HCT116 (cell line): ENCODE measurements around the gene TNS2. TPM values are rescaled to one million over a fixed set of nuclear protein-coding genes. Genes with fewer than 3 reads are reported as not detected.

Experiments used
- ATAC-seq: fragments of 200-7000 bp; cut with Tn5 transposase; 2 replicates; pipeline ENCODE4 v1.9.1; 2020; ENCODE audit warnings: mild to moderate bottlenecking, moderate library complexity
- BruUV-seq: library from RNA; stranded (reverse); fragments of 400-500 nt; replicated peaks from 2 replicates; lab custom pipeline; 2021; lab: Mats Ljungman, UMichigan
- CTCF ChIA-PET: fragments of 300-600 bp; sonication (Branson Sonifier 250); formaldehyde crosslinking; loops from one replicate; lab custom pipeline; 2021; ENCODE audit warnings: antibody characterized with exemption; lab: Charles Lee
- POLR2A ChIA-PET: fragments of 300-600, 350-600 bp; sonication (Branson Sonifier 250); formaldehyde crosslinking; loops from one replicate; lab custom pipeline; 2021; ENCODE audit warnings: antibody characterized with exemption; lab: Charles Lee
- RAD21 ChIA-PET, 2 experiments: fragments of 300-600 bp; sonication (Branson Sonifier 250); formaldehyde crosslinking; loops; one replicate each; lab custom pipeline; 2023; ENCODE audit warnings: low total read pairs in 2 of 2; ENCODE audit not compliant: uncharacterized antibody in 2 of 2, unreplicated experiment in 2 of 2, low non-redundant PET in 1 of 2; lab: Charles Lee
- DNase-seq: peaks from one replicate; pipeline ENCODE4 v3.0.0-alpha.2; 2010; ENCODE audit warnings: low read depth, low spot score
- H2AFZ ChIP-seq: fragments of 200-600 bp; shearing (Covaris generic), sonication (generic); 2 replicates; pipeline ENCODE4 v1.6.1; 2017; ENCODE audit warnings: low read depth, mixed run types, mixed read lengths, antibody characterized with exemption, low read length; ENCODE audit not compliant: poor library complexity, severe bottlenecking
- H3K27ac ChIP-seq: 2 replicates; pipeline ENCODE4 v1.5.1; 2012; ENCODE audit warnings: low read depth, low read length
- H3K27me3 ChIP-seq: fragments of 200-600 bp; sonication (generic); 2 replicates; pipeline ENCODE4 v1.6.1; 2016; ENCODE audit warnings: mixed run types, low read length, mixed read lengths; ENCODE audit not compliant: insufficient read depth
- H3K36me3 ChIP-seq, 2 experiments: fragments of 200-500 bp in 1 of 2; fragments of 200-600 bp in 1 of 2; sonication (Bioruptor generic) in 1 of 2; sonication (generic) in 1 of 2; 2 replicates each; pipeline versions ENCODE4 v1.5.1 to v1.6.1; 2014 to 2016; ENCODE audit warnings: low read length in 2 of 2, inconsistent platforms in 1 of 2, mixed read lengths in 1 of 2, mixed run types in 1 of 2; ENCODE audit not compliant: insufficient read depth in 2 of 2, control insufficient read depth in 1 of 2
- H3K4me1 ChIP-seq, 2 experiments: fragments of 200-600 bp in 1 of 2; sonication (generic) in 1 of 2; 2 replicates each; pipeline versions ENCODE4 v1.5.1 to v1.6.1; 2012 to 2017; ENCODE audit warnings: low read length in 2 of 2, inconsistent platforms in 1 of 2, mild to moderate bottlenecking in 1 of 2, mixed read lengths in 1 of 2, mixed run types in 1 of 2, moderate library complexity in 1 of 2; ENCODE audit not compliant: insufficient read depth in 2 of 2, control insufficient read depth in 1 of 2
- H3K4me2 ChIP-seq: fragments of 200-600 bp; sonication (generic); 2 replicates; pipeline ENCODE4 v1.6.1; 2017; ENCODE audit warnings: mixed run types, low read length, mixed read lengths
- H3K4me3 ChIP-seq, 2 experiments: fragments of 200-600 bp in 1 of 2; sonication (generic) in 1 of 2; replicated peaks in 1 of 2; 2 replicates each; pipeline ENCODE4 v1.5.1; 2011 to 2016; ENCODE audit warnings: low read length in 2 of 2, control low read depth in 1 of 2, low read depth in 1 of 2, mild to moderate bottlenecking in 1 of 2, mixed read lengths in 1 of 2, mixed run types in 1 of 2
- H3K79me2 ChIP-seq: fragments of 200-600 bp; sonication (generic); 2 replicates; pipeline ENCODE4 v1.6.1; 2017; ENCODE audit warnings: mild to moderate bottlenecking, mixed run types, low read length, moderate library complexity, mixed read lengths; ENCODE audit not compliant: insufficient read depth
- H3K9ac ChIP-seq: fragments of 200-600 bp; sonication (generic); 2 replicates; pipeline ENCODE4 v1.6.1; 2016; ENCODE audit warnings: low read length, mixed read lengths
- H3K9me2 ChIP-seq: fragments of 200-600 bp; sonication (generic), shearing (Covaris generic); 2 replicates; pipeline ENCODE4 v1.6.1; 2017; ENCODE audit warnings: mixed run types, mild to moderate bottlenecking, moderate library complexity; ENCODE audit not compliant: insufficient read depth
- H3K9me3 ChIP-seq, 2 experiments: fragments of 200-500 bp in 1 of 2; fragments of 200-600 bp in 1 of 2; sonication (Bioruptor generic) in 1 of 2; sonication (generic) in 1 of 2; 2 replicates each; pipeline ENCODE4 v1.6.1; 2014 to 2017; ENCODE audit warnings: low read length in 2 of 2, mixed read lengths in 2 of 2, inconsistent platforms in 1 of 2, low read depth in 1 of 2, mild to moderate bottlenecking in 1 of 2, mixed run types in 1 of 2, moderate library complexity in 1 of 2; ENCODE audit not compliant: control insufficient read depth in 1 of 2, insufficient read depth in 1 of 2
- H4K20me1 ChIP-seq: fragments of 200-600 bp; sonication (generic), shearing (Covaris generic); 2 replicates; pipeline ENCODE4 v1.6.1; 2017; ENCODE audit warnings: mixed run types, mild to moderate bottlenecking, moderate library complexity; ENCODE audit not compliant: insufficient read depth
- CBX3 ChIP-seq: IDR thresholded peaks from 2 replicates; pipeline ENCODE4 v1.6.1; 2012; ENCODE audit warnings: low read depth
- EZH2 ChIP-seq: fragments of 200-600 bp; sonication (generic); IDR thresholded peaks from 2 replicates; pipeline ENCODE4 v1.6.1; 2017; ENCODE audit warnings: antibody characterized with exemption, mixed run types
- JUND ChIP-seq: IDR thresholded peaks from 2 replicates; pipeline ENCODE4 v1.6.1; 2012
- POLR2A ChIP-seq: IDR thresholded peaks from 2 replicates; pipeline ENCODE4 v1.7.0; 2011; ENCODE audit warnings: borderline replicate concordance; ENCODE audit not compliant: insufficient read depth, insufficient read length; ENCODE audit errors: extremely low read depth
- RAD21 ChIP-seq: IDR thresholded peaks from 2 replicates; pipeline ENCODE4 v1.6.1; 2012; ENCODE audit warnings: low read depth, mild to moderate bottlenecking
- SRF ChIP-seq: IDR thresholded peaks from 2 replicates; pipeline ENCODE4 v1.6.1; 2012; ENCODE audit warnings: low read depth
- TCF7L2 ChIP-seq: IDR thresholded peaks from 2 replicates; pipeline ENCODE4 v1.7.0; 2011; ENCODE audit warnings: borderline replicate concordance, inconsistent platforms; ENCODE audit not compliant: insufficient read depth, insufficient read length; ENCODE audit errors: extremely low read depth
- YY1 ChIP-seq: IDR thresholded peaks from 2 replicates; pipeline ENCODE4 v1.6.1; 2011; ENCODE audit warnings: low read length, low read depth, moderate library complexity, mild to moderate bottlenecking; ENCODE audit not compliant: insufficient replicate concordance; ENCODE audit errors: extremely low read depth
- ZNF274 ChIP-seq: fragments of 200-500 bp; sonication (Bioruptor generic); IDR thresholded peaks from 2 replicates; pipeline ENCODE4 v1.6.1; 2014; ENCODE audit warnings: mild to moderate bottlenecking, low read depth, low read length, inconsistent platforms
- intact Hi-C: fragments of 100-400 bp; cut with micrococcal nuclease; formaldehyde crosslinking; loops from 2 replicates; pipeline ENCODE4 v1.10.0; 2022
- total RNA-seq: library from RNA; stranded (reverse); gene quantifications from one replicate; pipeline ENCODE4 v1.2.1, GENCODE V29; 2021; ENCODE audit not compliant: unreplicated experiment
- TF ChIP-seq, protein P1 (sequence below), 3 experiments: fragments of 200-600 bp in 1 of 3; sonication (generic) in 1 of 3; IDR thresholded peaks in 2 of 3; conservative IDR thresholded peaks in 1 of 3; 2 replicates each; pipeline ENCODE4 v1.5.1; 2012 to 2017; ENCODE audit warnings: low read depth in 2 of 3, low read length in 2 of 3, antibody characterized with exemption in 1 of 3, borderline replicate concordance in 1 of 3, control low read depth in 1 of 3, mild to moderate bottlenecking in 1 of 3, mixed read lengths in 1 of 3, mixed run types in 1 of 3, moderate library complexity in 1 of 3; ENCODE audit not compliant: insufficient read depth in 1 of 3
- TF ChIP-seq, protein P2 (sequence below): IDR thresholded peaks from 2 replicates; pipeline ENCODE4 v1.6.1; 2012
- TF ChIP-seq, protein P3 (sequence below): IDR thresholded peaks from 2 replicates; pipeline ENCODE4 v1.6.1; 2012

Gene TNS2
- total RNA-seq, 1 experiment from 2014 or later: 25.7 TPM

DNA sequence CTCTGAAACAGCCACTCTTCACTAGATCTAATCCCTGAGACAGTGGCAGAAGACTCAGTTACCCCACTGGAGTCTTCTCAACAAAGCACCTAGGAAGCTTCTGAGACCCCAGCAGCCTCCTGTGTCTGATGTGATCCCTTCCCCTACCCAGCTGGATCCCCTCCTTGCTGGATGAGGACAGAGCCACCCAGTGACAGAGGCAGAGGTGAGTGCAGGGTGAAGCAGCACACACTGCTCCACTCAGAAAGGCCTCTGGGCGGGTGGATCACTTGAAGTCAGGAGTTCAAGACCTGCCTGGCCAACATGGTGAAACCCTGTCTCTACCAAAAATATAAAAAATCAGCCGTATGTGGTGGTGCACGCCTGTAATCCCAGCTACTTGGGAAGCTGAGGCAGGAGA, 26.6 kb downstream of the TNS2 start:
- Histone ChIP-seq H3K27me3 (no peaks in the 10 kb centered on the region), H3K4me1 (peaks cover 16 to 45% of the 10 kb centered on the region in 2 experiments), H3K4me3 (no peak overlapping the region), H3K9me3 (no peaks in the 10 kb centered on the region), H4K20me1 (no peaks in the 10 kb centered on the region), H3K36me3 (peaks cover 9 to 36% of the 10 kb centered on the region in 2 experiments; a peak in 2 of 4 replicates), H3K27ac (no peak overlapping the region), H3K4me2 (no peak overlapping the region), H3K79me2 (peaks cover 21% of the 10 kb centered on the region; the same call in 1 of the 2 replicates), H3K9me2 (no peaks in the 10 kb centered on the region), H3K9ac (no peak overlapping the region), H2AFZ (no peak overlapping the region)
- intact Hi-C loops: no loop called here
- ChIA-PET RAD21 (no interaction called here), POLR2A (interaction anchor here (0.6 kb wide), 1 partner anchor 41 kb away, joined by 3 read pairs; no protein-coding TSS in a partner anchor), CTCF (interaction anchor here (1.3 kb wide), 1 partner anchor 23 kb away, joined by 3 read pairs; no protein-coding TSS in a partner anchor)
- DNase-seq: no peak
- ATAC-seq: no peak
- no TSS peak for BruUV-seq
- TF ChIP-seq, protein P1, sequence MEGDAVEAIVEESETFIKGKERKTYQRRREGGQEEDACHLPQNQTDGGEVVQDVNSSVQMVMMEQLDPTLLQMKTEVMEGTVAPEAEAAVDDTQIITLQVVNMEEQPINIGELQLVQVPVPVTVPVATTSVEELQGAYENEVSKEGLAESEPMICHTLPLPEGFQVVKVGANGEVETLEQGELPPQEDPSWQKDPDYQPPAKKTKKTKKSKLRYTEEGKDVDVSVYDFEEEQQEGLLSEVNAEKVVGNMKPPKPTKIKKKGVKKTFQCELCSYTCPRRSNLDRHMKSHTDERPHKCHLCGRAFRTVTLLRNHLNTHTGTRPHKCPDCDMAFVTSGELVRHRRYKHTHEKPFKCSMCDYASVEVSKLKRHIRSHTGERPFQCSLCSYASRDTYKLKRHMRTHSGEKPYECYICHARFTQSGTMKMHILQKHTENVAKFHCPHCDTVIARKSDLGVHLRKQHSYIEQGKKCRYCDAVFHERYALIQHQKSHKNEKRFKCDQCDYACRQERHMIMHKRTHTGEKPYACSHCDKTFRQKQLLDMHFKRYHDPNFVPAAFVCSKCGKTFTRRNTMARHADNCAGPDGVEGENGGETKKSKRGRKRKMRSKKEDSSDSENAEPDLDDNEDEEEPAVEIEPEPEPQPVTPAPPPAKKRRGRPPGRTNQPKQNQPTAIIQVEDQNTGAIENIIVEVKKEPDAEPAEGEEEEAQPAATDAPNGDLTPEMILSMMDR (IDR thresholded peaks at IDR 0.05 in 2 of 3, conservative IDR thresholded peaks at IDR 0.05 in 1 of 3; ENCODE audit: borderline replicate concordance in 1 of 3, insufficient read depth in 1 of 3, low read depth in 2 of 3, low read length in 2 of 3): no peak
- TF ChIP-seq, protein P2, sequence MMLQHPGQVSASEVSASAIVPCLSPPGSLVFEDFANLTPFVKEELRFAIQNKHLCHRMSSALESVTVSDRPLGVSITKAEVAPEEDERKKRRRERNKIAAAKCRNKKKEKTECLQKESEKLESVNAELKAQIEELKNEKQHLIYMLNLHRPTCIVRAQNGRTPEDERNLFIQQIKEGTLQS: no peak
- TF ChIP-seq TCF7L2 (no peak), YY1 (no peak), JUND (no peak), EZH2 (no peak)

DNA sequence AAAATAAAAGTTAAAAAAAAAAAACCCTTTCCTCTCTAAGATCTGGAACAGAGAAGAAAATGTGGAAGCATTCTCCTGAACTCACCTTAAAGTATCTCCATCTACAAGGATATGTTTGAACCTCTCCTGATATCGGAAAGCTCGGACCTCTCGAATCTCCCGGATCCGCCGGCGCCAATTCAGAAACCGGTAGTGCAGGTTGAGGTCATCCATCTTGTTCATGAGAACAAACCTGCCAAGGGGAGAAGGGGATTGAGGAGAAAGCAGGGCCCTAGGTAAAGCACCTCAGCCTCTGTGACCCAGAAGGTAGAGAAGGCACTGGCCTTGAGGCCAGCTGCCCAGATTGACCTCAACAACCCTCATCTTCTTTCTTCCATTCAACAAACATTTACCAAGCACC, 27.2 kb downstream of the TNS2 start:
- no peak for DNase-seq
- CTCF ChIA-PET: interaction anchor here (1.3 to 2.6 kb wide), 3 partner anchors 11 to 22 kb away, joined by 3 to 33 read pairs (median 3); no protein-coding TSS in a partner anchor
- H3K36me3 ChIP-seq: peaks cover 9 to 32% of the 10 kb centered on the region in 2 experiments; a peak in 2 of 4 replicates
- RAD21 ChIA-PET: no interaction called here
- no peaks in the 10 kb centered on the region for H4K20me1 ChIP-seq
- H2AFZ ChIP-seq: no peak overlapping the region
- no peak overlapping the region for H3K4me3 ChIP-seq
- peaks cover 13 to 39% of the 10 kb centered on the region in 2 experiments for H3K4me1 ChIP-seq
- H3K4me2 ChIP-seq: no peak overlapping the region
- no TSS peak for BruUV-seq
- intact Hi-C loops: no loop called here
- H3K27me3 ChIP-seq: no peaks in the 10 kb centered on the region
- no peaks in the 10 kb centered on the region for H3K9me3 ChIP-seq
- no peaks in the 10 kb centered on the region for H3K9me2 ChIP-seq
- no peak overlapping the region for H3K27ac ChIP-seq
- POLR2A ChIA-PET: no interaction called here
- TF ChIP-seq JUND (no peak), ZNF274 (no peak), SRF (no peak), RAD21 (no peak), POLR2A (no peak), EZH2 (no peak), TCF7L2 (no peak), CBX3 (no peak), YY1 (no peak)
- TF ChIP-seq, protein P3, sequence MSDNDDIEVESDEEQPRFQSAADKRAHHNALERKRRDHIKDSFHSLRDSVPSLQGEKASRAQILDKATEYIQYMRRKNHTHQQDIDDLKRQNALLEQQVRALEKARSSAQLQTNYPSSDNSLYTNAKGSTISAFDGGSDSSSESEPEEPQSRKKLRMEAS: no peak
- TF ChIP-seq, protein P2: no peak
- H3K9ac ChIP-seq: no peak overlapping the region
- H3K79me2 ChIP-seq: peaks cover 21% of the 10 kb centered on the region; the same call in 1 of the 2 replicates
- ATAC-seq: no peak
